ENCODE results near the gene GSTT4. TPM values are rescaled to one million over a fixed set of nuclear protein-coding genes. Genes with fewer than 3 reads are reported as not detected.

GSTT4 gene
- total RNA-seq, result not detected in 2 replicates

DNA sequence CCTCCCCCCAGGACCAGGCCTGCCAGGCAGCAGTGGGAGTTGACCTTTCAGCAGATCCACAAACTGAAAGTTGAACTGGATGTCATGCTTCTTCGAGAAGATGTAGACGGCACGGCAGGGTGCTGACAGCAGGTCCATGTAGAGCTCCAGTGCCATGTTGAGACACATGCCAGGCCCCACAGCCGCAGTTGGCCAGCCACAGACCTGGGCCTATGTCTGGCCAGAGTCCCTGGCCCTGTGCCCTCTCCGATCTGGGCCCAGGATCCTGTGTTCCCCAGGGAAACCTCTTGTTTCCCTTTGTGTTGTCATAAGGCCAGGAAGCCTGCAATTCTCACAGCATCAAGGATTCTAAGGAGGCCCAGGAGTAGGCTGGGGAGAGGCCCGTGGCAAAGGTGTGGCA lies at the start of gene GSTT4:
Gene GSTT4 (minus strand): TSS at position 253 of the 400 bp plus-strand sequence. CDS start 97 bp downstream, at position 156.

DNA sequence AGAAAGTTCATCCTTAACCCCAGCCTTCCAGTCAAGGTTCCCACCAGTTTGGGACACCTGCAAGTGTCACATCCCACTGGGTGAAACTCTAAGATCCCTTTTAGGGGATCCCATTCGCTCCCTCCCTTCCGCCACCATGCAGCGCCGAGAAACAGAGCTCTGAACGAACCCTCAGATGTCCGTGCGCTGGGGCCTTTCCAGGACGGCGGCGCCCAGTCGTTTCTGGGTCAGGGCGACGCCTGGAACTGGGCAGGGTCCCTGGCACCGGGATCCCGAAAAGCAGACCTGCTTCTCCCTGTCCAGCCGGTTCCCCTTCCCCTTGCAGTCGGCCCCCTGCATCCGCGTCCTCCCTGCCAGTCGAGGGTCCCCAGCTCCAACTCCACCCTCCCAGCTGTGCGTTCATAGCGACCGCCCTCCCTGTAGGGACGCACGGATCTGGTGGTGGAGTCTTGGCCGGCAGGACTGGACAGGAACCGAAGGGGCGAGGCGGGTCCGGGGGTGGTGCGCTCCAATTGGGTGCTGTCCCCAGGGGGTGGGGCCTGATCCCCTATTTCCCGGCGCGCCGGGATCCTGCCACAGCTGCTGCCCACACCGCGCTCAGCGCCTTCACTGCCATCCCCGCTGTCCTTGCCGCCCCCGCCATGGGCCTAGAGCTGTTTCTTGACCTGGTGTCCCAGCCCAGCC lies 25.6 kb downstream of the GSTT4 start, which contains the start of gene GSTT2:
Gene GSTT2 (plus strand): TSS at position 578 of the 684 bp plus-strand sequence.

DNA sequence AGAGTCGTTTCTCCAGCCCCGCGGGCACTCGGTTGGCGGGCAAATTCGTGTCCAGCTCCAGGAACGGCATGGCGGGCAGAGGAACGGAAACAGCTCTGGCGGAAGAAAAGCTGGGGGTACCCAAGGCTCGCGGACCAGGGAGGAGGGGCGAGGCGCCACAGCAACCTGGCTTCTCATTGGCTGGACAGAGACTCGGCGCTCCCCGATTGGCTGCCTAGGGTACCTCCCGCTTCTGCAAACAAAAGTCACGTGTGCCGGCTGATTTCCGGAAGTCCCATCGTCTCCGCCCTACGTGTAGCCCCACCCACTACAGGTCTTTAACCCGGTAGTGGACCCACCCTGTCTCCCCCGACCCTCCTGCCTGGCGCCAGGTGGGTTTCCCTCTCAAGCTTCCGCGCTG lies 30.9 kb downstream of the GSTT4 start, which contains the start of gene DDT:
Gene DDT (minus strand): TSS at position 97 of the 400 bp plus-strand sequence. CDS start 27 bp downstream, at position 70.

DNA sequence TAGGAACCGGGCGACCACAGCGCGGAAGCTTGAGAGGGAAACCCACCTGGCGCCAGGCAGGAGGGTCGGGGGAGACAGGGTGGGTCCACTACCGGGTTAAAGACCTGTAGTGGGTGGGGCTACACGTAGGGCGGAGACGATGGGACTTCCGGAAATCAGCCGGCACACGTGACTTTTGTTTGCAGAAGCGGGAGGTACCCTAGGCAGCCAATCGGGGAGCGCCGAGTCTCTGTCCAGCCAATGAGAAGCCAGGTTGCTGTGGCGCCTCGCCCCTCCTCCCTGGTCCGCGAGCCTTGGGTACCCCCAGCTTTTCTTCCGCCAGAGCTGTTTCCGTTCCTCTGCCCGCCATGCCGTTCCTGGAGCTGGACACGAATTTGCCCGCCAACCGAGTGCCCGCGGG lies 38.7 kb downstream of the GSTT4 start, which contains the start of gene DDTL:
Gene DDTL (plus strand): TSS at position 321 of the 400 bp plus-strand sequence. CDS start 27 bp downstream, at position 348.

DNA sequence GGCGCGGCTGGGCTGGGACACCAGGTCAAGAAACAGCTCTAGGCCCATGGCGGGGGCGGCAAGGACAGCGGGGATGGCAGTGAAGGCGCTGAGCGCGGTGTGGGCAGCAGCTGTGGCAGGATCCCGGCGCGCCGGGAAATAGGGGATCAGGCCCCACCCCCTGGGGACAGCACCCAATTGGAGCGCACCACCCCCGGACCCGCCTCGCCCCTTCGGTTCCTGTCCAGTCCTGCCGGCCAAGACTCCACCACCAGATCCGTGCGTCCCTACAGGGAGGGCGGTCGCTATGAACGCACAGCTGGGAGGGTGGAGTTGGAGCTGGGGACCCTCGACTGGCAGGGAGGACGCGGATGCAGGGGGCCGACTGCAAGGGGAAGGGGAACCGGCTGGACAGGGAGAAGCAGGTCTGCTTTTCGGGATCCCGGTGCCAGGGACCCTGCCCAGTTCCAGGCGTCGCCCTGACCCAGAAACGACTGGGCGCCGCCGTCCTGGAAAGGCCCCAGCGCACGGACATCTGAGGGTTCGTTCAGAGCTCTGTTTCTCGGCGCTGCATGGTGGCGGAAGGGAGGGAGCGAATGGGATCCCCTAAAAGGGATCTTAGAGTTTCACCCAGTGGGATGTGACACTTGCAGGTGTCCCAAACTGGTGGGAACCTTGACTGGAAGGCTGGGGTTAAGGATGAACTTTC lies 44.0 kb downstream of the GSTT4 start, which contains the start of gene GSTT2B:
Gene GSTT2B (minus strand): TSS at position 112 of the 688 bp plus-strand sequence. CDS start 64 bp downstream, at position 48.

Other genes with a start within 250 kb of the GSTT4 start
- gene C22orf15, start 242.5 kb downstream of the GSTT4 start, total RNA-seq, result 1.6 and 3.1 TPM in 2 replicates
- gene CHCHD10, start 237.5 kb downstream of the GSTT4 start, total RNA-seq, result 0.58 and 2.5 TPM in 2 replicates
- gene MMP11, start 232.6 kb downstream of the GSTT4 start, total RNA-seq, result 3.1 and 15.2 TPM in 2 replicates
- gene SMARCB1, start 218.5 kb downstream of the GSTT4 start, total RNA-seq, result 35.2 and 36.7 TPM in 2 replicates
- 0.17 TPM in 1 of 2 replicates, not detected in the other for gene DERL3, start 166.4 kb downstream of the GSTT4 start, total RNA-seq
- 7.1 and 16.2 TPM in 2 replicates for gene SLC2A11, start 147.6 kb downstream of the GSTT4 start, total RNA-seq
- 247 and 330 TPM in 2 replicates for gene MIF, start 111.1 kb downstream of the GSTT4 start, total RNA-seq
- gene GSTT2B, start 44.3 kb downstream of the GSTT4 start, total RNA-seq, result 6.3 and 8.1 TPM in 2 replicates
- gene DDTL, start 38.6 kb downstream of the GSTT4 start, total RNA-seq, result 1.6 and 2.0 TPM in 2 replicates
- gene DDT, start 31.0 kb downstream of the GSTT4 start, total RNA-seq, result 120 and 140 TPM in 2 replicates
- 0.99 and 2.0 TPM in 2 replicates for gene GSTT2, start 25.3 kb downstream of the GSTT4 start, total RNA-seq
- gene CABIN1, start 5.9 kb upstream of the GSTT4 start, total RNA-seq, result 54.4 and 63.5 TPM in 2 replicates
- 2.6 and 7.4 TPM in 2 replicates for gene SUSD2, start 176.0 kb upstream of the GSTT4 start, total RNA-seq
- 1.2 and 2.2 TPM in 2 replicates for gene GGT5, start 239.6 kb upstream of the GSTT4 start, total RNA-seq